GM21576 (cell line): Measurements from ENCODE around the gene IRF1.

ENCODE experiments used
- ATAC-seq: cut with Tn5 transposase; IDR thresholded peaks from one replicate; pipeline ENCODE4 v1.9.1; 2021; ENCODE audit warnings: mild to moderate bottlenecking, moderate library complexity; ENCODE audit not compliant: unreplicated experiment

IRF1 gene

DNA sequence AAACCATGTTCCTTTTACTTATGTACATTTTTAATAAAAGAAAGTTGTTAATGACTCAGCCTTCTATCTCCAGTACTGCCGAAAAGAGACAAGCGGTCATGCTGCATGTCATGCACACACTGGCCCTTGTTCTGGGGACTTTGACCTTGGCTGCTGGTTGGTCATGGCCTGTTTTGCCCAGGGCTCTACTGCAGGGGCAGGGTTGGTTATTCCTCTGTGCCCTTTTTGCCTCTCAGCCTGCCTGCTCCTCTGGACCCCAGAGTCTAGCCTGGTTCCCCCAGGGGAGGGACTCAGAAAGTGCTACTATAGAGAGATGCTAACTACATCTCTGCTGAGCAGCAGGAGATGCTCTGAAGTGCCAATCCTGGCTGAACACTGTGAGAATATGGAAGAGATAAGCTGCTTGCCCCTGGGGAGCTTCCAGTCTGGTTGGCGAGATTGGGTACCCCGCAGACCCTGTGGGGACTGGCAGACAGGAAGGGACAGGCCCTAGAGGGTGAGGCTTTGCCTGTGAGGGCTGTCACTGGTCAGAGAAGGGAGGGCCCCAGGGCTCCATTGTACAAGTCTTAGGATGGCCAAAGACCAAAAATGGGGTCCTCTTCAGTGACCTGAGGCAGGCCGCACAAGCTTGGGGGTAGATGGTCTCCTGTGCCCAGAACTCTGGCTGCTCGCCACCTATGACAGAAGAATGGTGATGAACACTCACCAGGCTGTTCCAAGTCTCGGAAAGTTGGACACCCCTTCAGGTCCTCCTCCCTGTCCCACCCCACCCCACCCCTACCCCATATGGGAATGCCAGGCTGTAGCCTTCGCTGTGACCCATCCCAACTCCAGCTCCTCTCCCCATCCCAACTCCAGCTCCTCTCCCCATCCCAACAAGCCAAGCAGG is 14.3 kb downstream of the IRF1 start:
- ATAC-seq = no peak

GRCh38 chr5:132475497-132475882 is 15.1 kb downstream of the IRF1 start:
- ATAC-seq = no peak

- no peak for ATAC-seq
These were observed 15.6 kb downstream of the IRF1 start for GRCh38 chr5:132474881-132475496.

DNA sequence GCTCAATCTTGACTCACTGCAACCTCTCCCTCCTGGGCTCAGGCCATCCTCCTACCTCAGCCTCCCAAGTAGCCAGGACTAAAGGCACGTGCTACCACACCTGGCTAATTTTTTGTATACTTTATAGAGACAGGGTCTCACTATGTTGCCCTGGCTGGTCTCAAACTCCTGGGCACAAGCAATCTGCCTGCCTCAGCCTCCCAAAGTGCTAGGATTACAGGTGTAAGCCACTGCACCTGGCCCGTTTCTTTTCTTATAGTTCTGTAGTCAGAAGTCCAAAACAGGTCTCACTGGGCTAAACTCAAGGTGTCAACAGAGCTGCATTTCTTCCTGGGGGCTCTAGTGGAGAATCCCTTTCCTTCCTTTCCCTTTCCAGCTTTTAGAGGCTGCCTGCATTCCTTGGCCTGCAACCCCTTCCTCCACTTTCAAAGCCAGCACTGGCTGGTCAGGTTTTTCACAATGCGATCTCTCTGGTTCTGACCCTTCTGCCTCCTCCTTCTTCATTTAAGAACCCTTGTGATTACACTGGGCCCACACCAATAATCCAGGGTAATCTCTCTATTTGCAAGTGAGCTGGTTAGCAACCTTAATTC is 16.3 kb downstream of the IRF1 start:
- no peak for ATAC-seq

DNA sequence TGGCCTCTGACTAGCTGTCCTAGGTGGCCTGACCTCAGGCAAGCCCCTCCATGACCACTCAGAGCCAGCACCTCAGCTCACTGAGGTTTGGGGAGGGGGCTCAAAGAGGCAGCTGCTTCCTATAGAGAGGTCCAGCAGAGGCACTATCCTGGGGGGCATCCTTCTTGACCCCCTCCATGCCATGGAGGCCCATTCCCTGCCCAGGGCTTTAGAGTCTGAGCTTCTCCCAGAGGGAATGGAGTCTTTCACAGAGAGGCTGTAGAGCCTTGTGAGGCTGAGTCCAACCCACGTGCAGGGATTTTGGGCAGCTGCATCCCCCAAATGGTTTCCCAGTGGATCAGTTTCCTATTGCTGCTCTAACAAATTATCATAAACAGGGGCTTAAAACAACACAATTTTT is 16.9 kb downstream of the IRF1 start:
- no peak for ATAC-seq

DNA sequence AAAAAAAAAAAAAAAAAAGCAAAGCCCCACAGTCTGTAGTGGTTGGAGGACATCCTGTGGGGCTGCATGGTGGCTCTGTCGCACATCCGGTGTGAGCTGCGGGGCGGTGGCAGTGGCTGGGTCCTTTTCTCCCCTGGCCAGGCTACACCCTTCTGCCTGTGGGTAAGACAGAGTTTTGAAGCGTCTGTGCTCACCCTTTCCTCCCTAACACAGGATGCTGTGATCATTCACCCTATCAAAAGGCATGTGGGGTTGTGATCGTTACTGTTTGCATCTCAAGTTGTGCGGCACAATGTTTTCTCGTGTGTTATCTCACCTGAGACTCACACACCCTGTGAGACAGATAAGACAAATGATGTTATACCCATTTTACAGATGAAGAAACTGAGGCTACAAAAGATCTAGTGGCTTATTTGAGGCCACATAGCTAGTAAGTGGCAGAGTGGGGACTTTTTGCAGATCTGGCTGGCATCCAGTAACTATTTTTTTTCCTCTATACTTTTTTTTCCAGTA is 17.5 kb downstream of the IRF1 start:
- ATAC-seq = peak; percentile 81

GRCh38 chr5:132472431-132472830 is 18.1 kb downstream of the IRF1 start:
- ATAC-seq = no peak

- no peak for ATAC-seq
These were observed 18.6 kb downstream of the IRF1 start for GRCh38 chr5:132471944-132472343.

GRCh38 chr5:132471151-132471907 is 19.2 kb downstream of the IRF1 start:
- ATAC-seq = no peak

- no peak for ATAC-seq
These were observed 20.0 kb downstream of the IRF1 start for GRCh38 chr5:132470596-132470995.

DNA sequence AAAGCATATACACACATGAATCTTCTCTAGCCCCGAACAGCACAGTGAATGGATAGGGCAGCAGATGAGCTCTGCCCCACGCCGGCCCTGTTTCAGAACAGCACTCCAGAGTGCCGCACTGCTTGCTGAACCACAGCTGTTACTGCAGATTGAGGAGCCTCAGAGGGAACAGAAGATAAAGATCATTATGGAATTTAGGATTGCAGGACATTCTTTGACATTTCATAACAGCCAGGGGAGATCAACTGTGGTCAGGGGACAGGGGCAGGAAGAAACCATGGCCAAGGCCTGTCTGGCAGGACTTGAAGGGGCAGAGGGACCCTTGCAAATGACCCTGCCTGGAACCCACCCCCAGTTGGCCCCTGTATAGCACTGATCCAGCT is 20.6 kb downstream of the IRF1 start:
- no peak for ATAC-seq

GRCh38 chr5:132469380-132470009 is 21.1 kb downstream of the IRF1 start:
- no peak for ATAC-seq

GRCh38 chr5:132468656-132469379 is 21.8 kb downstream of the IRF1 start:
- ATAC-seq = no peak

- ATAC-seq = peak; percentile 33
These were observed 23.1 kb downstream of the IRF1 start for GRCh38 chr5:132467287-132467984.

DNA sequence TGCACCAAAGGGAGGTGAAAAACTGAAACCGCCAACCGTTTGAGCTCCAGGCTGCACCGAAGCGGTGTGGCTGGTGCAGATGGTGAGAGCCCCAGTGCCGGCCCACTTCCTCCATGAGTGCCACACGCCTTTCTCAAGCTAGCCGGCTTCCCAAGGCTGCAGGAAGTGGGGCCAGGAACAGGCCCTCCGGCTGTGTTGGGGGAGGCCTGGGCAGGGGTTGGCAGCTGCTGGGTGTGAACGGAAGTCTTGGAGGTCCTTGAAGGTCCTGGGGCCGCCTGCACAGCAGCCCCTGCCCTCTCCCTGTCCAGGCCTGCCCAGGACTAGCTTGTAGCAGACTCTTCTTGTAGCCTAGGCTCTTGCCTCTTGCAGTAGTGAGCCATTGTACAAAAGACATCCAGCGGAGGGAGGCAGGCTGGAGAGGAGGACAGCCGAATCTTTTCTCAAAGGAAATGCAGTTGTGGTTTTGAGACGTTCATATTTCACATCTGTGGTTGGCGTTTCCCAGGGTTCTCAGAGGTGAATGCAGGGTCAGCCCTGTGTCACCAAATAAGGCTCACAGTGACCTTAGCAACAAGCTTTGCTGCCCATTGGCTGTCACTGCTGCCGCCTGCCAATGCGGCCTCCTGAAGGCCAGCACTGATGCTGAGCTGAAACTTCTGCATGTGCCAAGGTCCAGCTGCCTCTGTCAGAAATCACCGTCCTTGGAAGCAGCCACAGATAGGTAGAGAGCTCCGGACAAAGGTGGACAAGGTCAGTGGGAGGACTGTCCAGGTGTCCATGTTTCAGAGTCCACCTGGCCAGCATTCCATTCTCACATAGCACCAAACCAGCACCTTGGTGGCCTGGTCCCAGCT is 23.9 kb downstream of the IRF1 start:
- peak; percentile 53 for ATAC-seq

DNA sequence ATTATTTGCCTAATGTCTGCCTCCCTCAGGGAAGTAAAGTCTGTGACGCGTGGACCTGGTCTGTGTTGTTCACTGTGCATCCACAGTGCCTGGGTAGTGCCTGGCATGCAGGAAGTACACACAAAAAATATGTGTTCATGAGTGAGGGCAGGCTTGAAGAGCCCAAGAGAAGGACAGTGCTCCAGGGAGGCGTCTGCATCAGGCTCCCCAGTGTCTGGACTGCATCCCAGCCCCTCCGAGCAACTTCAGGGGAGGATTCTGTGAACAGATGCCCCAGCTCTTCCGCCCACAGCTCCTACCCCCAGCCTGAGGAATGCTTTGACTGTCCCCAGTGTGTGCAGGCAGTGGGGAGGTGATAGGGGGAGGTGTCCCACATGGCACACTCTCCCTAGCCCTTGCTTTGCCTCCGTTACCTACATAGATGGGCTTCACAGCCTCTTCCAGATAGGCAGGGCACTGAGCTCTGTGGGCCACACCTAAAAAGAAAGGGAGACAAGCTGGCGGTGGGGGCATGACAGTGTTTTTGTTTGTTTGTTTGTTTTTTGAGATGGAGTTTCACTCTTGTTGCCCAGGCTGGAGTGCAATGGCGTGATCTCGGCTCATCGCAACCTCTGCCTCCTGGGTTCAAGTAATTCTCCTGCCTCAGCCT is 25.4 kb downstream of the IRF1 start:
- ATAC-seq = no peak

GRCh38 chr5:132464156-132464939 is 26.2 kb downstream of the IRF1 start:
- ATAC-seq = no peak
